ENCODE results near the gene POU5F2.

- TF ChIP-seq CTCF (IDR thresholded peaks at IDR 0.05) = no peak
- no peak for TF ChIP-seq POLR2A (IDR thresholded peaks at IDR 0.05)
Observed at GRCh38 chr5:93756372-93756771, 15.0 kb upstream of the POU5F2 start.

All from thyroid gland (tissue), 4 donors.